Measurements from ENCODE around the gene TBX3.

TBX3 gene

GRCh38 chr12:114696443-114697242 lies 12.7 kb upstream of the TBX3 start:
- no peak for DNase-seq

GRCh38 chr12:114695305-114695592 lies 11.3 kb upstream of the TBX3 start:
- DNase-seq: no peak

- no peak for DNase-seq
Observed at GRCh38 chr12:114694436-114695304, 10.7 kb upstream of the TBX3 start.

GRCh38 chr12:114693532-114693931 lies 9.6 kb upstream of the TBX3 start:
- no peak for DNase-seq

GRCh38 chr12:114693059-114693531 lies 9.1 kb upstream of the TBX3 start:
- DNase-seq: no peak

- no peak for DNase-seq
Observed at GRCh38 chr12:114692186-114693058, 8.4 kb upstream of the TBX3 start.

- no peak for DNase-seq
Observed at GRCh38 chr12:114691763-114692185, 7.8 kb upstream of the TBX3 start.

- no peak for DNase-seq
Observed at GRCh38 chr12:114691196-114691595, 7.2 kb upstream of the TBX3 start.

- no peak for DNase-seq
Observed at GRCh38 chr12:114690267-114691135, 6.5 kb upstream of the TBX3 start.

GRCh38 chr12:114689075-114689994 lies 5.4 kb upstream of the TBX3 start:
- DNase-seq: no peak

GRCh38 chr12:114688256-114688845 lies 4.4 kb upstream of the TBX3 start:
- no peak for DNase-seq

GRCh38 chr12:114687802-114688201 lies 3.8 kb upstream of the TBX3 start:
- no peak for DNase-seq

- DNase-seq: no peak
Observed at GRCh38 chr12:114686773-114687500, 3.0 kb upstream of the TBX3 start.

GRCh38 chr12:114686426-114686772 lies 2.4 kb upstream of the TBX3 start:
- DNase-seq: no peak

- no peak for DNase-seq
Observed at GRCh38 chr12:114685869-114686268, 1.9 kb upstream of the TBX3 start.

- DNase-seq: no peak
Observed at GRCh38 chr12:114685320-114685781, 1.4 kb upstream of the TBX3 start.

GRCh38 chr12:114684870-114685273 lies 897 bp upstream of the TBX3 start:
- DNase-seq: no peak

GRCh38 chr12:114683709-114684097 lies 272 bp downstream of the TBX3 start:
- no peak for DNase-seq

- no peak for DNase-seq
Observed at GRCh38 chr12:114682785-114683708, 928 bp downstream of the TBX3 start.
